ENCODE data around the gene NUFIP1.

NUFIP1 gene

DNA sequence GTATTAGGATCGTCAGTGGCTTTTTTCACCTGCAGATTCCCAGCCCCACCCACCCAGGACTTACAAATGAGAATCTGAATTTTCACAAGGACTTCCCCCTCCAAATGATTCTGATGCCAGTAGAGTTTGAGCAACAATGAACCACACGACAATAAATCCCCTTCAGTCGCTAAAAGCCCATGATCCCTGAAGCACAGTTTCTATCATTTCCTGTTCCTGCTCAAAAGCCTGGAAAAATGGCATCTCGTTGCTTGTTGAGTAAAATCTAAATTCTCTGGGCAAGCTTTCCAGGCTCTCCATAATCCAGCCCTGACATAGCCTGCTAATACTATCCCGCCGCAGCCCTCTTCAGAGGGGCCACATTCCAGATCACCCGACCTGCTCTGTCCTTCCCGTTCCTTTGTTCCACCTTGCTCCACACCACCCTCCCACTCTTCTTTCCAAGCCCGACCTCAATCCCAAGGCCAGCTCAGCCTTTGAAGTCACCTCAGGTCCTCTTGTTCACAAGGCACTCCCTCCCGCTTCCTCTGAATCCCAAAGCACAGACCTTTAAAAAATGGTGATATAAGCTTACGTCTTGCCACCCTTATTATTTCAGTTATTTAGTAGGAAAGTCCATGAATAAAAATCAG, 67.9 kb downstream of the NUFIP1 start:
- TF ChIP-seq, protein P1, sequence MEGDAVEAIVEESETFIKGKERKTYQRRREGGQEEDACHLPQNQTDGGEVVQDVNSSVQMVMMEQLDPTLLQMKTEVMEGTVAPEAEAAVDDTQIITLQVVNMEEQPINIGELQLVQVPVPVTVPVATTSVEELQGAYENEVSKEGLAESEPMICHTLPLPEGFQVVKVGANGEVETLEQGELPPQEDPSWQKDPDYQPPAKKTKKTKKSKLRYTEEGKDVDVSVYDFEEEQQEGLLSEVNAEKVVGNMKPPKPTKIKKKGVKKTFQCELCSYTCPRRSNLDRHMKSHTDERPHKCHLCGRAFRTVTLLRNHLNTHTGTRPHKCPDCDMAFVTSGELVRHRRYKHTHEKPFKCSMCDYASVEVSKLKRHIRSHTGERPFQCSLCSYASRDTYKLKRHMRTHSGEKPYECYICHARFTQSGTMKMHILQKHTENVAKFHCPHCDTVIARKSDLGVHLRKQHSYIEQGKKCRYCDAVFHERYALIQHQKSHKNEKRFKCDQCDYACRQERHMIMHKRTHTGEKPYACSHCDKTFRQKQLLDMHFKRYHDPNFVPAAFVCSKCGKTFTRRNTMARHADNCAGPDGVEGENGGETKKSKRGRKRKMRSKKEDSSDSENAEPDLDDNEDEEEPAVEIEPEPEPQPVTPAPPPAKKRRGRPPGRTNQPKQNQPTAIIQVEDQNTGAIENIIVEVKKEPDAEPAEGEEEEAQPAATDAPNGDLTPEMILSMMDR (IDR thresholded peaks at IDR 0.05; ENCODE audit: borderline replicate concordance, insufficient read depth, low read depth, low read length), result no peak
- no peak overlapping the region for H3K4me3 ChIP-seq (ENCODE audit: low read depth, low read length)

DNA sequence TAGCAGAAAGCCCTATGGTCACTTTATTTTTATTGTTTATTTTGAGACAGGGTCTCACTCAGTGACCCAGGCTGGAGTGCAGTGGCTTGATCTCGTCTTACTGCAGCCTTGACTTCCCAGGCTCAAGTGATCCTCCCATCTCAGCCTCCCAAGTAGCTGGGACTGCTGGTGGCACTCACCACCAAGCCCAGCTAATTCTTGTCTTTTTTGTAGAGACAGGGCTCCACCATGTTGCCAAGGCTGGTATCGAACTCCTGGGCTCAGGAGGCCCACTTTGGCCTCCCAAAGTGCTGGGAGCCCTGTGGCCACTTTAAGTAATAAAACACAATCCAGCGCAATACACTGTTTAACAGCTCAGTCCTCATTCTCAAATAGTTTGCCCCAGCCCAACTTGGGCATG, 69.3 kb downstream of the NUFIP1 start:
- no peak overlapping the region for H3K4me3 ChIP-seq (ENCODE audit: low read depth, low read length)
- TF ChIP-seq, protein P1 (IDR thresholded peaks at IDR 0.05; ENCODE audit: borderline replicate concordance, insufficient read depth, low read depth, low read length), result no peak

DNA sequence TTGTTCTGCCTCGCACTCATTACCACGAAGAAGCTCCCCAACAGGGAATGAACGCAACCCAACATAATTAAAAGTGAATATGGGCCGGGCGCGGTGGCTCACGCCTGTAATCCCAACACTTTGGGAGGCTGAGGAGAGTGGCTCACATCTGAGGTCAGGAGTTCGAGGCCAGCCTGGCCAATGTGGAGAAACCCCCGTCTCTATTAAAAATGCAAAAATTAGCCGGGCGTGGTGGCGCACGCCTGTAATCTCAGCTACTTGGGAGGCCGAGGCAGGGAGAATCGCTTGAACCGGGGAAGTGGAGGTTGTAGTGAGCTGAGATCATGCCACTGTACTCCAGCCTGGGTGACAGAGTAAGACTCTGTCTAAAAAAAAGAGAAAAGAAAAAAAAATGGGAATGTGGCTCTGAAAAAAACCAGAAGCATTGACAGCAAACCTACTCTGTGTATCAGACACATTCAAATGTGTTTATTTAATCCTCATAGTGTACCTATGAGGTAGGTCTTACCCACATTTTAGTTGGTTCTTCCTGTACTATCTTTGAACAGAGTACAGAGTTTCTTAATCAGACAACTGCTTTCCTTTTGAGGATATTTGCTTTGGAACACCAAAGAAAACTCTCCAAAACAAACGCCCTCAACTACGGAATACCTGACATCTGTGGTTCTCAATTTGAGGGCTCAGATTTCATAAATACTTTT, 70.0 kb downstream of the NUFIP1 start:
- TF ChIP-seq, protein P1 (IDR thresholded peaks at IDR 0.05; ENCODE audit: borderline replicate concordance, insufficient read depth, low read depth, low read length), result no peak
- no peak overlapping the region for H3K4me3 ChIP-seq (ENCODE audit: low read depth, low read length)

DNA sequence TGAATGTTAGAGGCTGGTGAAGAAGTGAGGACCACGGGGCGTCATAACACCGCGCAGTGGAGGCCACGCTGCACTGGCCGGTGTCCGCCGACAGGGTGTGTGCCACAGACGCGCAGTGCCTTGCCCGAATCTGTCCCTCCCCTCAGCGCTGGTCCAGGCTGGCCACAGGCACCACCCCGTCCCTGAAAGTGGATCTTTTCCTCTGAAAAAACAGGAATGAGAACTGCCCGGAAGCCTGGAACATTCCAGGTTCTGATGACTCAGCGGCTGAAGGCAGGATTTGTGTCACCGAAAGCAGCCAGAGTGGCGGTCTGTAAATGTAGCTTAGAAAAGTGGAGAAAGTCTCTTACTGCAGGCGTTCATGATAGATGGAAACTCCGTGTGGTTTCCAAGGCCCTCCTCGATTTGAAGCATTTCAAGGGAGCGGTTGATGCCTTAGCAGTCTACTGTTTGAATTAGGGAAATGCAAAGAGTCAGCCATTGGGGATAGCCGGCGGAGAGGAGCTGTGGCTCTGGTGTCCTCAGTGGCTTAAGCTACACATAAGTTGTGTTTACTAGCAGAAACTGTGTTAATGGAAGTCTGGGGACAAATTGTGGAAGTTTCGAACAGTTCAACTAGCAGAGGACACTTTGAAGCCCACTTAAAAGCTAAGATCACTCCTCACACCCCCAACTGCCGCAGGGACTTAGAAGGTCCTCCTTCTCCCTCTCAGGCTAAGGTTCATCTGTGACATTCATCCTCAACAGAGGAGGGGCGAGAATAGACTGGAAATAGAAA, 70.8 kb downstream of the NUFIP1 start:
- peak overlapping the region; percentile 64 for H3K4me3 ChIP-seq (ENCODE audit: low read depth, low read length)
- TF ChIP-seq, protein P1 (IDR thresholded peaks at IDR 0.05; ENCODE audit: borderline replicate concordance, insufficient read depth, low read depth, low read length), result peak; percentile 86

DNA sequence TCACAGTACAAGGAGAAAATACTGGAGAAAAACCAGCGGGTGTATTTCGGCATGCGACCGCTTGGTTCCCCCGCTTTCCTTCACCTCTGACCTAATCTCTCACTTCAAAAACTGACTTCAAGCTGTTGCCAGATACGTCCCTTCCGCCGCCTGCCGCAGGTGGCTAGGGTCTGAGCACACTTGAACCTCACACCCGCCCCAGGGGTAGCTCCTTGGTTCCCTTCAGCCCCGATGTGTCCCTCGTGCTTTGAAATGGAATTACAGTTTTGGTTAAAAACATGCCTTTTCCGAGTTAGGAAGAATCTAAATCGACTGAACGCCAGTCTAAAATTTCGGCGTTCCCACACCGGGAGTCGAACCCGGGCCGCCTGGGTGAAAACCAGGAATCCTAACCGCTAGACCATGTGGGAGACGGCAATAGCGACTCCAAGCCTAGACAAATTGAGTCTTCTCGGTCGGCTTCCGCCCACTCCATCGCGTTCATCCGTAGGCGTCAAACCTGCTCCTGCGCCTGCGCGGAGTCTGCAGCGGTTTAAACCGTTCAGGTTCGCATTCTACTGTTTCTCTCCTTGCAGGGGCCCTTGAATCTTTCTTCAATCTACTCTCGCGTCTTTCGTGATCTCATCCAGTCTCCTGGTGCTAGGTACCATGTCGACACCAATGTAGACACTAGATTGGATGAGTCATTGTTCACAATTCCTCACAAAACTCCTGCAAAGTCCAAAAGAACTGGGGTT, 71.5 kb downstream of the NUFIP1 start:
- TF ChIP-seq, protein P1 (IDR thresholded peaks at IDR 0.05; ENCODE audit: borderline replicate concordance, insufficient read depth, low read depth, low read length), result peak; percentile 35; the same call in 1 of the 2 replicates
- H3K4me3 ChIP-seq (ENCODE audit: low read depth, low read length), result peak overlapping the region; percentile 64

DNA sequence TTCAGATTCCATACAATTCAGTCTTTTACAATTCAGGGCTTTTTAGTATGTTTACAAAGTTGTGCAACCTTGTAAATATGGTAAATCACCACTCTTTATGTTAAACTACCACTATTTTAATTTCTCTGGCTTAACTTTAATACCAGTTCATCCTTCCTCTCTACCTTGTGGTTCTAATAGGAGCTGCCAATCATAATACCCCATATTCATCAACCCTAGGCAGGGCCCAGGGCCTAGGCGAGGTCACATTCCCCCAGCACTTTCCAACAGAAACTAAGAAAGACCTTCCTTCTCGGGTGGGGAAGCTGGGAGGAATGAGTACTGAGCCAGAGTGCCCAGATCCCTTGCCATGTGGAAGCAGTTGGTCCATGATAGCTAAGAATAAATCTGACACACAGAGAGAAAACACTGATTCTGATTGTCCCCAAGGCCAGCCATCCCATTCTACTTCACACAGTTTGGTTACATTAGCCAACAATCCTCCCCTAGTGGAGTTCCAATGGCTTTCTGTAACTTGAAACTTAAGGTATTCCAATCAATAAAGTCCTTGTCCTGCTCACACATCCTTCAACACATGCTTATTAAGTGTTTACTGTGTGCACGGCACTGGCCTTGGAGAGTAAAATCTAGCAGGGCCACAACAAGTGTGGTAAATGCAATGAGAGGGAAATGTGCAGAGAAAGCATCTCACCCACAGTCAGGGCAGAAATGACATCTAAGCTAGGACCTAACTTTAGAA, 76.8 kb downstream of the NUFIP1 start:
- H3K4me3 ChIP-seq (ENCODE audit: low read depth, low read length), result no peak overlapping the region
- TF ChIP-seq, protein P1 (IDR thresholded peaks at IDR 0.05; ENCODE audit: borderline replicate concordance, insufficient read depth, low read depth, low read length), result no peak

Measured in GM12875 (cell line).